NCI-H526 treated with DMSO at 0.1 percent for 48 hours (cell line): ENCODE data around the gene HOXA9.

Experiments used
- DNase-seq: peaks from one replicate; lab custom pipeline; 2025; lab: John Stamatoyannopoulos, UW

Gene HOXA9

GRCh38 chr7:27163288-27164044 is 1.9 kb downstream of the HOXA9 start:
- no peak for DNase-seq

GRCh38 chr7:27162561-27163287 is 2.6 kb downstream of the HOXA9 start:
- DNase-seq = no peak

- DNase-seq = no peak
These were observed 3.4 kb downstream of the HOXA9 start for GRCh38 chr7:27161721-27162560.

- DNase-seq = no peak
These were observed 4.1 kb downstream of the HOXA9 start for GRCh38 chr7:27161214-27161720.

- DNase-seq = no peak
These were observed 4.7 kb downstream of the HOXA9 start for GRCh38 chr7:27160546-27161213.

- no peak for DNase-seq
These were observed 5.2 kb downstream of the HOXA9 start for GRCh38 chr7:27160145-27160545.

- no peak for DNase-seq
These were observed 5.8 kb downstream of the HOXA9 start for GRCh38 chr7:27159266-27160144.

- no peak for DNase-seq
These were observed 6.7 kb downstream of the HOXA9 start for GRCh38 chr7:27158436-27159265.

- DNase-seq = no peak
These were observed 7.5 kb downstream of the HOXA9 start for GRCh38 chr7:27157702-27158431.

GRCh38 chr7:27156916-27157701 is 8.2 kb downstream of the HOXA9 start:
- no peak for DNase-seq

- no peak for DNase-seq
These were observed 8.8 kb downstream of the HOXA9 start, which contains the start of gene HOXA7 for GRCh38 chr7:27156508-27156898. HOXA7 (minus strand) TSS chr7:27156675; CDS start chr7:27156545, 130 bp downstream.

- no peak for DNase-seq
These were observed 9.4 kb downstream of the HOXA9 start for GRCh38 chr7:27155816-27156507.

GRCh38 chr7:27154901-27155815 is 10.2 kb downstream of the HOXA9 start:
- no peak for DNase-seq

- no peak for DNase-seq
These were observed 11.0 kb downstream of the HOXA9 start for GRCh38 chr7:27154369-27154768.

- no peak for DNase-seq
These were observed 11.8 kb downstream of the HOXA9 start for GRCh38 chr7:27153526-27153925.

- DNase-seq = no peak
These were observed 12.4 kb downstream of the HOXA9 start for GRCh38 chr7:27152816-27153442.
